HG03108 (cell line): Measurements from ENCODE around the gene SIGLECL1.
"Not testable (repeated sequence)": the region's sequence is repeated elsewhere in the genome, so short reads cannot be mapped to it uniquely, and the experiment has no call there.

ENCODE experiments used
- ATAC-seq: cut with Tn5 transposase; IDR thresholded peaks from one replicate; pipeline ENCODE4 v1.9.1; 2021; ENCODE audit warnings: moderate library complexity; ENCODE audit not compliant: unreplicated experiment

The SIGLECL1 gene

DNA sequence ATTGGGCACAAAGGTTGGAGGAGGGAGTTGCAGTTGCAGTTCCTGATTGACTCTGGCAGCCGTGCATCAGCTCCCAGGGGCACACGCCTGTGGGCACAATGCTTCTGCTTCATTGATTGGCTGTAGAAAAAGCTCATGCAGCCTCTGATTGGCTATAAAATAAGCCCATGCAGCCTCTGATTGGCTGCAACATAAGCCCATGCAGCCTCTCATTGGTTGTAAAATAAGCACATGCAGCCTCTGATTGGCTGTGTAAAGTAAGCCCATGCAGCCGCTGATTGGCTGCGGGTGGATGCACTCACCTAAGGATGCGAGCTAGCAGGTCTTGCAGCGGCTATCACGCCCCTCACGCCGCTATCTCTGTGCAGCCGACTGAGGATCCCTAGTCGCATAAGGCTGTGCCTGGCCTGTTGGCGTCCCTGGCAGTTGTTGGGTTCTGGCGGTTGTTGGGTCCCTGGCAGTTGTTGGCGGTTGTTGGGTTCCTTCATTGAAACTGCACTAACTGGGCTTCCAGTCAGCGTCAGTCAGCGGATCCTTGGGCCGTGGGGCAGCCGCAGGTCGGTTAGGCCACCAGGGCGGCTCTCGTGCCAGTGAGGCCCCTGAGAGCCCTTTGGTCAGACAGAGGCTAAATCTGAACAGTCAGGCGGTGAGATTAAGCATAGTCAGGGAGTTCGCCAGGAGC lies at the start of gene SIGLECL1:
Gene SIGLECL1, plus strand, starts transcription at position 295 of the 682 bp plus-strand sequence. CDS start 12,993 bp downstream, outside the sequence.
- no peak for ATAC-seq

GRCh38 chr19:51201712-51202111 lies 49.2 kb upstream of the SIGLECL1 start:
- no peak for ATAC-seq

GRCh38 chr19:51203916-51204315 lies 47.0 kb upstream of the SIGLECL1 start:
- ATAC-seq, result no peak

- no peak for ATAC-seq
Observed at GRCh38 chr19:51204321-51204720, 46.6 kb upstream of the SIGLECL1 start.

DNA sequence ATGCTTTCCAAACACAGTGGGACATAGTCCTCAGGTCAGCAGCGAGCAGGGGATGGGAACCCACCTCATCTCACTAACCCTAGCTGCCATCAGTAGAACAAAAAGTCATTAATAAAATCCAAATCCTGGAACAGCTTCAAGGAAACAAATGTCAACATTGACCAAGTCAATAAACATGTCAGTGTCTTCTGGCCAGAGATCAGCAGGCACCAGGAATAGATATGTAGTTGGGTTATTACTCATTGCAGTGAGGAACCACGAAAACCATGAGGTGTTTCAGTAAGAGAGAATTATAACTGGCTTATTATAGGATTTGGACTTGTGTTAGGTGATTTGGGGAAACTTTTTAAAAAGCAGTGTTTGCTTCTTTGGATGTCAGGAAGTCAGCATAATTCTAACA lies 43.1 kb upstream of the SIGLECL1 start:
- no peak for ATAC-seq

- ATAC-seq, result no peak
Observed at GRCh38 chr19:51210191-51210784, 40.6 kb upstream of the SIGLECL1 start.

GRCh38 chr19:51210874-51211361 lies 40.0 kb upstream of the SIGLECL1 start:
- ATAC-seq, result not testable (repeated sequence)

DNA sequence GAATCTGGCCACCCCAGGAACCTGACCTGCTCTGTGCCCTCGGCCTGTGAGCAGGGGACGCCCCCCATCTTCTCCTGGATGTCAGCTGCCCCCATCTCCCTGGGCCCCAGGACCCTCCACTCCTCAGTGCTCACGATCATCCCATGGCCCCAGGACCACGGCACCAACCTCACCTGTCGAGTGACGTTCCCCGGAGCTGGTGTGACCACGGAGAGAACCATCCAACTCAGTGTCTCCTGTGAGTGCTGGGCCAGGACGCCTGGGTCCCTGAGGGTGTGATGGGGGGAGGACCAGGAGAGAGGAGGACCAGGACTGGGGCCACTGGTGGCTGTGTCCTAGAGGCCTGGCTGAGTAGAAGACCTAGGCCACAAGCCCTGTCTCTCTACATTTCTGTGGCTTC lies 39.0 kb upstream of the SIGLECL1 start:
- ATAC-seq, result no peak

DNA sequence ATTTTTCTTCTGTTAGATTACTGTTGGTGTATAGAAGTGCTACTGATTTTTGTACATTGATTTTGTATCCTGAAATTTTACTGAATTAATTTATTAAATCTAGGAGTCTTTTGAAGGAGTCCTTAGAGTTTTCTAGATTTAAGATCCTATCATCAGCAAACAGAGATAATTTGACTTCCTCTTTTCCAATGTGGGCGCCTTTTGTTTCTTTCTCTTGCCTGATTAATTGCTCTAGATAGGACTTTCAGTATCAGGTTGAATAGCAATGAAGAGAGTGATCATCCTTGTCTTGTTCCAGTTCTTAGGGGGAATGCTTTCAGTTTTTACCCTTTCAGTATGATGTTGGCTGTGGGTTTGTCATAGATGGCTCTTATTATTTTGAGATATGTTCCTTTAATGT lies 31.6 kb upstream of the SIGLECL1 start:
- ATAC-seq, result no peak

DNA sequence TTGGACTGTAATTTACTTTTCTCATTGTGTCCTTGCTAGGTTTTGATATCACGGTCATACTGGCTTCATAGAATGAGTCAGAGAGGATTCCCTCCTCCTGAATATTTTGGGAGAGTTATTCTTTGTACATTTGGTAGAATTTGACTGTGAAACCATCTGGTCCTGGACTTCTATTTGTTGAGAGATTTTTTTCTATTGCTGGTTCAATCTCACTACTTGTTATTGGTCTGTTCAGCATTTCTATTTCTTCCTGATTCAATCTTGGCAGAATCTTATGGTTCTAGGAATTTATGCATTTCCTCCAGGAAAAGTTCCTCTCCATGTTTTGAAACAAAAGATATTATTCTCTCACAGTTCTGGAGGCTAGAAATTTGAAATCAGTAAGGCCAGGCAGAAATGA lies 30.9 kb upstream of the SIGLECL1 start:
- ATAC-seq, result no peak

DNA sequence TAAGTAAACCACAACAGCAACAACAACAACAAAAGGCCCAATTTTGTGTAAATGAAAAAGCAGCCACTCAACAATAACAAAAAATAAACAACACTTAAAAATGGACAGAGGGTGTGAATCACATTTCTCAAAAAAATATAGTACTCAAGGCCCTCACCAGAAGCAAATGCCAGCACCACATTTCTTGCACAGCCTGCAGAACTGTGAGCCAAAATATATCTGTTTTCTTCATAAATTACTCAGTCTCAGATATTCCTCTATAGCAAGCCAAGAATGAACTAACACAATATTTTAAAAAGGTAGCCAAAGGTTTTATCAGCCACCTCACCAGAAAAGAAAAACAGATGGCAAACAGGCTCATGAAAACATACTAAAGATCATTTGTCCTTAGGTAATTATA lies 29.9 kb upstream of the SIGLECL1 start:
- ATAC-seq, result no peak

DNA sequence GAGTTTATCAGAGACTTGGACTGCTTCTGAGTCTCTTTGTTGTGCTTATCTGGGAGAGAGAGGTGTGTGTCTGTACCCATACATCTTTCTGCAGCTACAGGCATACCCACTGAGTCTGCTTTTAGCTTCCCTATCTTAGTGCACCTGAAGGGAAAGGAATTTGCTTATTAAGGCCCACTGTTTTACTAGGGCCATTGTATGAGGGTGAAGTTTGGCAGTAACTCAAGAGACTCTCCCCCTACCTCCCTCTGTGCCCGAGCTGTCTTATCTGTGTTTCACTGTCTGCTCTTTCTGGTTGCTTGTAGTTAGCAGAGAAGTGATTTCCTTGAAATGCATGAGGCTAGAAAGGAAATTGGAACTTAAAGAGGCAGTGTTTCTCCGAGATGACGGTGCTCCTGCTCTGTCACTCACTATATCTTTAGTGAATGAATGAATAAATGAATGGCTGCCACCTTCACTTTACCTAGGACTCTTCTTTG lies 26.7 kb upstream of the SIGLECL1 start:
- no peak for ATAC-seq

- ATAC-seq, result not testable (repeated sequence)
Observed at GRCh38 chr19:51224898-51225393, 25.9 kb upstream of the SIGLECL1 start, which contains the start of gene CD33. Gene CD33 (plus strand): TSS chr19:51225080. CDS start chr19:51225119, 39 bp downstream.

DNA sequence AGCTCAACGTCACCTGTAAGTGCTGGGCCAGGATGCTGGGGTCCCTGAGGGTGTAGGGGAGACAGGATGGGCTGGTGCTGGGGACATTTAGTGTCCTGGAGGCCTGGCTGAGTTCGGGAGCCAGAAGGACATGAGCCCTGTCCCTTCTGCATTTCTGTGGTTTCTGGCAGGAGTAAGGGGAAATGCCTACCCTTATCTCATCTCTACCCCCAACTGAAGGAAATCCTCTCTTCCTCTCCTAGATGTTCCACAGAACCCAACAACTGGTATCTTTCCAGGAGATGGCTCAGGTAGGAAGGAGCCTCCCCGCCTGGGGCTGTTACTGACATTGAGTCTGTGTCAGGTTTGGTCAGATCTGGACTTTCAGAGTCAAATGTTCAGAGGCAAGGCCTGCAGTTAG lies 24.8 kb upstream of the SIGLECL1 start:
- ATAC-seq, result no peak

GRCh38 chr19:51227326-51227725 lies 23.6 kb upstream of the SIGLECL1 start:
- no peak for ATAC-seq

DNA sequence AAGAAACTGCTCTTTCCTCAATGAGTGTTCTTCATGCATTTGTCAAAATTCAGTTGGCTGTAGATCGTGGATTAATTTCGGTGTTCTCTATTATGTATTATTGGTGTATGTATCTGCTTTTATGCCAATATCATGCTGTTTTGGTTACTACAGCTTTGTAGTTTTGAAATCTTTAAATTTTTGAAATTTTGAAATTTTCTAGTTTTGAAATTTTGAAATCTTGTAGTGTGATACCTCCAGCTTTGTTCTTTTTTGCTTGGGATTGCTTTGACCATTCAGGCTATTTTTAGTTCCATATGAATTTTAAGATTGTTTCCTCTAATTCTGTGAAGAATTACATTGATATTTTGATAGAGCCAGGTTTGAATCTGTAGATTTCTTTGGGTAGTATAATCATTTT lies 22.9 kb upstream of the SIGLECL1 start:
- ATAC-seq, result no peak

- ATAC-seq, result no peak
Observed at GRCh38 chr19:51240866-51241265, 10.0 kb upstream of the SIGLECL1 start.

GRCh38 chr19:51242881-51243630 lies 7.8 kb upstream of the SIGLECL1 start:
- ATAC-seq, result no peak

GRCh38 chr19:51246164-51246552 lies 4.7 kb upstream of the SIGLECL1 start:
- no peak for ATAC-seq

DNA sequence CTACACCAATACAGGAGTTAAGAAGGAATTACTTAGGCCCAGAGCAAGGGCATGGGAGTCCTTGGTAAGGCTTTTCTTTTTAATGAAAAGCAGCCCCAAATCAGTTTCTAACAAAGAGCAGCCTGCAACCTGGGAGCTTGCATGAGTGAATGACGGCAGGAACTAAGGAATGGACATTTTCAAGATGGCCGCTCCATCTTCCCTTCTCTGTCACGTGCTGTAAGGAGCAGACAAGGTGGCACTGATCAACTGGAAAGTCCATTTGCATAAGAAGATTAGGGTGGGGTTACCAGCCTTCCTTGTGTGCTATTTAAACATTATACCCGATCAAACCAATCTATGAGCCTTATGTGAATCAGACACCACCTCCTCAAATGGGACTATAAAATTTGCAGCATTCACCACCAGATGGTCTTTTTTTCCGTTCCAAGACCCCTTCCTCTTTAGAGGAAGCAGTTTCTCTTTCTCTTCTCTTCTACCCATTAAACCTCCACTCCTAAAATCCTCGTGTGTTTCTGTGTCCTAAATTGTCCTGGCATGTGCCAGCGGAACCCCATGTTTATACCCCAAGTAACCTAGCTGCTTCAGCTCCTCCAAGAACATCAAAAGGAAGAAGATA lies 2.8 kb upstream of the SIGLECL1 start:
- no peak for ATAC-seq

GRCh38 chr19:51251468-51251820 lies 564 bp downstream of the SIGLECL1 start:
- no peak for ATAC-seq
